Keratinocyte (primary cell): ENCODE data around the gene CLEC19A. TPM values are rescaled to one million over a fixed set of nuclear protein-coding genes. Genes with fewer than 3 reads are reported as not detected.

Experiments used
- DNase-seq: peaks from one replicate; pipeline ENCODE4 v3.0.0-alpha.2; 2011; ENCODE audit warnings: low read depth, missing footprints, low spot score
- FAIRE-seq: peaks from 2 replicates; lab custom pipeline; 2011; peaks lifted over from hg19 to GRCh38; lab: Jason Lieb, UNC
- H2AFZ ChIP-seq: 2 replicates; pipeline ENCODE4 v1.6.0; 2012; ENCODE audit warnings: low read length, control low read depth, inconsistent platforms; ENCODE audit not compliant: control insufficient read depth
- H3K27ac ChIP-seq: 2 replicates; pipeline ENCODE4 v1.5.1; 2011; ENCODE audit warnings: low read length; ENCODE audit not compliant: control insufficient read depth, insufficient read depth
- H3K27me3 ChIP-seq: 3 replicates; pipeline ENCODE4 v1.6.0; 2011; ENCODE audit warnings: low read length; ENCODE audit not compliant: control insufficient read depth, insufficient read depth; ENCODE audit errors: extremely low read depth
- H3K36me3 ChIP-seq, 2 experiments: 2 replicates in 1 of 2; 3 replicates in 1 of 2; pipeline ENCODE4 v1.5.1; 2011; ENCODE audit warnings: low read length in 2 of 2, mild to moderate bottlenecking in 1 of 2; ENCODE audit not compliant: control insufficient read depth in 2 of 2, insufficient read depth in 2 of 2; ENCODE audit errors: extremely low read depth in 1 of 2
- H3K4me1 ChIP-seq: 3 replicates; pipeline ENCODE4 v1.5.1; 2011; ENCODE audit warnings: low read length; ENCODE audit not compliant: control insufficient read depth, insufficient read depth; ENCODE audit errors: extremely low read depth
- H3K4me2 ChIP-seq: 3 replicates; pipeline ENCODE4 v1.6.0; 2011; ENCODE audit warnings: low read depth, low read length; ENCODE audit not compliant: control insufficient read depth, insufficient read depth; ENCODE audit errors: extremely low read depth
- H3K4me3 ChIP-seq, 3 experiments: fragments of 200-600 bp in 1 of 3; sonication (generic) in 1 of 3; 2 replicates in 2 of 3; 3 replicates in 1 of 3; pipeline ENCODE4 v1.5.1; 2011 to 2016; ENCODE audit warnings: low read length in 3 of 3, mild to moderate bottlenecking in 3 of 3, control low read depth in 2 of 3, inconsistent platforms in 1 of 3, low read depth in 1 of 3, mixed read lengths in 1 of 3, mixed run types in 1 of 3, moderate library complexity in 1 of 3; ENCODE audit not compliant: control insufficient read depth in 2 of 3, insufficient read depth in 2 of 3; ENCODE audit errors: extremely low read depth in 1 of 3
- H3K79me2 ChIP-seq: 2 replicates; pipeline ENCODE4 v1.6.0; 2012; ENCODE audit warnings: low read length; ENCODE audit not compliant: control insufficient read depth, insufficient read depth
- H3K9ac ChIP-seq: 3 replicates; pipeline ENCODE4 v1.6.0; 2011; ENCODE audit warnings: low read length; ENCODE audit not compliant: control insufficient read depth, insufficient read depth; ENCODE audit errors: extremely low read depth
- H3K9me1 ChIP-seq: 3 replicates; pipeline ENCODE4 v1.6.0; 2011; ENCODE audit warnings: low read length; ENCODE audit not compliant: control insufficient read depth, insufficient read depth; ENCODE audit errors: extremely low read depth
- H3K9me3 ChIP-seq: 2 replicates; pipeline ENCODE4 v1.5.1; 2012; ENCODE audit warnings: low read depth, low read length; ENCODE audit not compliant: control insufficient read depth
- H4K20me1 ChIP-seq: 3 replicates; pipeline ENCODE4 v1.6.0; 2011; ENCODE audit warnings: low read length; ENCODE audit not compliant: control insufficient read depth, insufficient read depth; ENCODE audit errors: extremely low read depth
- EZH2 ChIP-seq: IDR thresholded peaks from one replicate; pipeline ENCODE4 v1.6.1; 2012; ENCODE audit warnings: inconsistent platforms, mild to moderate bottlenecking, low read length, moderate library complexity
- dilution Hi-C: fragments of 300-500 bp; cut with MboI; formaldehyde crosslinking; loops from one replicate; pipeline ENCODE4 v1.7.0; 2020; ENCODE audit warnings: low sequenced_read_pairs; ENCODE audit not compliant: extremely low pct_ligation_motif_present
- polyA plus RNA-seq, 5 experiments: library from polyadenylated mRNA; depleted of rRNA in 3 of 5; stranded (reverse) in 3 of 5; stranded (forward) in 1 of 5; unstranded in 1 of 5; fragments of >200 nt; gene quantifications; 1 replicate in 1 of 5; 2 replicates in 3 of 5; 3 replicates in 1 of 5; pipeline versions ENCODE4 v1.2.1 to v1.2.3, GENCODE V29; 2011 to 2012; ENCODE audit warnings: missing spikeins in 2 of 5, low read depth in 1 of 5, low replicate concordance in 1 of 5
- TF ChIP-seq, protein P1 (sequence below), 3 experiments: IDR thresholded peaks in 1 of 3; conservative IDR thresholded peaks in 1 of 3; optimal IDR thresholded peaks in 1 of 3; 2 replicates in 2 of 3; 3 replicates in 1 of 3; pipeline versions ENCODE3 to v1.5.1; 2011; ENCODE audit warnings: low read length in 3 of 3, mild to moderate bottlenecking in 3 of 3, moderate library complexity in 2 of 3, control low read depth in 1 of 3, inconsistent platforms in 1 of 3; ENCODE audit not compliant: insufficient read depth in 2 of 3; ENCODE audit errors: extremely low read depth in 1 of 3

Gene CLEC19A
- polyA plus RNA-seq, 1 donor (not counting 4 experiments of a cell fraction or from before 2014, with no cell fraction given) = not detected

DNA sequence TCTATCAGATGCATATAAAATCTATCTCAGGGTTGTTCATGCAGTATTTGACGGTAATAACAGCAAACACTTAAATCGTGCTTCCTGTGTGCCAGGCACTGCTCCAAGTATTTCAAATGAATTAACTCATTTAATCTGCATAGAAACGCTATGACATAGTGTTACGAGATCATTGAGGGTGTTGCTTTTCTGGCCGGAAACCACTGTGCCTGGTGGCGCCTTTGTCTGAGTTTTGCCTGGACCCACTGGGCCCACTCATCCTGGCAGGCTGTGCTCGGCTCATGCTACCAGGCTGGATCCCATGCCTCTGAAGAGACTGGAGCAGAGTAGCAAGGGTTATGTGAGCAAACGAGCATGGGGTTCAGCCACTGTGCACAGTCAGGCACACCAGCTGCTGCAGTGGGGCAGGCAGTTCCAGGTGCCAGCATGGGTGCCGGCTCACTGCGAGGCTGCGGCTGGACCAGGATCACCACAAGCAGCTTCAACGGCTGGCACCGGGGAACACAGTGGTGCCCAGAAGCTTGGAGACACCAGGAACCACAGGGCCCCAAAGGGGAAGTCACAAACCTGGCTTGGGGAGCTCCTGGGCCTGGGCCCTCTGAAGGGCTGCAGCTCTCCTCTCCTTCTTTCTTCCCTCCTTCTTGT is 45.9 kb upstream of the CLEC19A start:
- Histone ChIP-seq H3K9ac (no peak overlapping the region), H3K79me2 (no peaks in the 10 kb centered on the region), H3K9me1 (no peaks in the 10 kb centered on the region), H3K27me3 (no peaks in the 10 kb centered on the region), H3K4me2 (no peak overlapping the region), H2AFZ (no peak overlapping the region), H3K4me3 (no peak overlapping the region), H3K27ac (no peak overlapping the region), H3K36me3 (no peaks in the 10 kb centered on the region), H3K9me3 (no peaks in the 10 kb centered on the region), H4K20me1 (no peaks in the 10 kb centered on the region), H3K4me1 (no peaks in the 10 kb centered on the region)
- DNase-seq = no peak
- dilution Hi-C loops = loop anchor here (5.0 kb wide), 1 partner anchor 83 kb away; no protein-coding TSS in a partner anchor
- TF ChIP-seq EZH2 = no peak
- no peak for FAIRE-seq

GRCh38 chr16:19240494-19240893 is 45.0 kb upstream of the CLEC19A start:
- H3K79me2 ChIP-seq = no peaks in the 10 kb centered on the region
- no peaks in the 10 kb centered on the region for H4K20me1 ChIP-seq
- no peaks in the 10 kb centered on the region for H3K4me1 ChIP-seq
- H3K4me2 ChIP-seq = no peak overlapping the region
- dilution Hi-C loops = no loop called here
- no peak for TF ChIP-seq EZH2
- TF ChIP-seq, protein P1, sequence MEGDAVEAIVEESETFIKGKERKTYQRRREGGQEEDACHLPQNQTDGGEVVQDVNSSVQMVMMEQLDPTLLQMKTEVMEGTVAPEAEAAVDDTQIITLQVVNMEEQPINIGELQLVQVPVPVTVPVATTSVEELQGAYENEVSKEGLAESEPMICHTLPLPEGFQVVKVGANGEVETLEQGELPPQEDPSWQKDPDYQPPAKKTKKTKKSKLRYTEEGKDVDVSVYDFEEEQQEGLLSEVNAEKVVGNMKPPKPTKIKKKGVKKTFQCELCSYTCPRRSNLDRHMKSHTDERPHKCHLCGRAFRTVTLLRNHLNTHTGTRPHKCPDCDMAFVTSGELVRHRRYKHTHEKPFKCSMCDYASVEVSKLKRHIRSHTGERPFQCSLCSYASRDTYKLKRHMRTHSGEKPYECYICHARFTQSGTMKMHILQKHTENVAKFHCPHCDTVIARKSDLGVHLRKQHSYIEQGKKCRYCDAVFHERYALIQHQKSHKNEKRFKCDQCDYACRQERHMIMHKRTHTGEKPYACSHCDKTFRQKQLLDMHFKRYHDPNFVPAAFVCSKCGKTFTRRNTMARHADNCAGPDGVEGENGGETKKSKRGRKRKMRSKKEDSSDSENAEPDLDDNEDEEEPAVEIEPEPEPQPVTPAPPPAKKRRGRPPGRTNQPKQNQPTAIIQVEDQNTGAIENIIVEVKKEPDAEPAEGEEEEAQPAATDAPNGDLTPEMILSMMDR (optimal IDR thresholded peaks at IDR 0.05 in 1 of 3, IDR thresholded peaks at IDR 0.05 in 1 of 3, conservative IDR thresholded peaks at IDR 0.05 in 1 of 3; ENCODE audit: extremely low read depth in 1 of 3, insufficient read depth in 2 of 3, low read length in 3 of 3) = no peak
- H3K9ac ChIP-seq = no peak overlapping the region
- H3K27ac ChIP-seq = no peak overlapping the region
- H3K9me1 ChIP-seq = no peaks in the 10 kb centered on the region
- H3K36me3 ChIP-seq = no peaks in the 10 kb centered on the region
- no peaks in the 10 kb centered on the region for H3K27me3 ChIP-seq
- H3K4me3 ChIP-seq = no peak overlapping the region
- H2AFZ ChIP-seq = no peak overlapping the region
- H3K9me3 ChIP-seq = no peaks in the 10 kb centered on the region
- DNase-seq (no peak), FAIRE-seq (no peak)

- H4K20me1 ChIP-seq = no peaks in the 10 kb centered on the region
- H3K36me3 ChIP-seq = no peaks in the 10 kb centered on the region
- H3K27me3 ChIP-seq = no peaks in the 10 kb centered on the region
- no peak overlapping the region for H3K4me3 ChIP-seq
- no peaks in the 10 kb centered on the region for H3K9me3 ChIP-seq
- FAIRE-seq (no peak), DNase-seq (no peak)
- H3K4me1 ChIP-seq = no peaks in the 10 kb centered on the region
- H2AFZ ChIP-seq = no peak overlapping the region
- H3K27ac ChIP-seq = no peak overlapping the region
- H3K79me2 ChIP-seq = no peaks in the 10 kb centered on the region
- H3K4me2 ChIP-seq = no peak overlapping the region
- no peak for TF ChIP-seq EZH2
- TF ChIP-seq, protein P1 (optimal IDR thresholded peaks at IDR 0.05 in 1 of 3, IDR thresholded peaks at IDR 0.05 in 1 of 3, conservative IDR thresholded peaks at IDR 0.05 in 1 of 3; ENCODE audit: extremely low read depth in 1 of 3, insufficient read depth in 2 of 3, low read length in 3 of 3) = no peak
- no peaks in the 10 kb centered on the region for H3K9me1 ChIP-seq
- no peak overlapping the region for H3K9ac ChIP-seq
- dilution Hi-C loops = no loop called here
These were observed 44.0 kb upstream of the CLEC19A start for GRCh38 chr16:19241512-19241911.
